Measurements from ENCODE around the gene CCDC33.

- TF ChIP-seq POLR2AphosphoS5 (IDR thresholded peaks at IDR 0.05; ENCODE audit: low read depth, low read length): no peak
- TF ChIP-seq CTCF (IDR thresholded peaks at IDR 0.05 in 2 of 3, conservative IDR thresholded peaks at IDR 0.05 in 1 of 3; ENCODE audit: borderline replicate concordance in 1 of 3, insufficient read depth in 1 of 3, low read depth in 2 of 3, low read length in 2 of 3): no peak
These were observed 149.6 kb downstream of the CCDC33 start for GRCh38 chr15:74385733-74386132.

All from HCT116 (cell line).